Colonic mucosa (tissue), 4 donors: ENCODE data around the gene CD300A. TPM values are rescaled to one million over a fixed set of nuclear protein-coding genes. Genes with fewer than 3 reads are reported as not detected.

ENCODE experiments used
- DNase-seq: peaks from one replicate; pipeline ENCODE4 v3.0.0-alpha.2; 2020
- H3K27ac ChIP-seq: fragments of 200-600 bp; one replicate; pipeline ENCODE4 v1.8.0; 2021
- H3K27me3 ChIP-seq: fragments of 200-600 bp; one replicate; pipeline ENCODE4 v1.8.0; 2021
- H3K36me3 ChIP-seq: fragments of 200-600 bp; one replicate; pipeline ENCODE4 v1.8.0; 2021
- H3K4me1 ChIP-seq: fragments of 200-600 bp; one replicate; pipeline ENCODE4 v1.8.0; 2021; ENCODE audit warnings: mild to moderate bottlenecking
- H3K4me3 ChIP-seq: fragments of 200-600 bp; one replicate; pipeline ENCODE4 v1.8.0; 2021
- H3K9ac ChIP-seq, 2 donors: one replicate each; pipeline ENCODE4 v1.7.0; 2013; ENCODE audit warnings: control low read depth in 2 of 2, low read depth in 2 of 2, low read length in 2 of 2
- H3K9me3 ChIP-seq: fragments of 200-600 bp; one replicate; pipeline ENCODE4 v1.8.0; 2021
- intact Hi-C: fragments of 100-400 bp; cut with DNase I; formaldehyde crosslinking; loops from one replicate; pipeline ENCODE4 v1.14.1; 2022
- total RNA-seq, 2 donors: library from RNA; stranded (reverse); fragmentation: NEBNext Ultra II Directional in 1 of 2; extraction: Animal tissue kit (Norgen Biotek cat#: 25700) in 1 of 2; gene quantifications; one replicate each; pipeline ENCODE4 v1.2.1, GENCODE V29; 2021
- TF ChIP-seq, protein P1 (sequence below): fragments of 200-600 bp; IDR thresholded peaks from one replicate; pipeline ENCODE4 v1.8.0; 2022; ENCODE audit warnings: antibody characterized with exemption, mild to moderate bottlenecking
- donor health status: healthy.
- donor health status: DM: no; HTN: no; CAD: no.
- donor health status: DM: no; HTN: no; CAD: no.

Gene CD300A
- total RNA-seq, 2 donors from 2014 or later, result 3.1 to 5.6 TPM

- no peak overlapping the region for H3K27ac ChIP-seq
- H3K27me3 ChIP-seq, result no peaks in the 10 kb centered on the region
- DNase-seq, result no peak
- H3K4me3 ChIP-seq, result no peak overlapping the region
- no peaks in the 10 kb centered on the region for H3K9me3 ChIP-seq
- peaks cover 18% of the 10 kb centered on the region for H3K4me1 ChIP-seq
- TF ChIP-seq, protein P1, sequence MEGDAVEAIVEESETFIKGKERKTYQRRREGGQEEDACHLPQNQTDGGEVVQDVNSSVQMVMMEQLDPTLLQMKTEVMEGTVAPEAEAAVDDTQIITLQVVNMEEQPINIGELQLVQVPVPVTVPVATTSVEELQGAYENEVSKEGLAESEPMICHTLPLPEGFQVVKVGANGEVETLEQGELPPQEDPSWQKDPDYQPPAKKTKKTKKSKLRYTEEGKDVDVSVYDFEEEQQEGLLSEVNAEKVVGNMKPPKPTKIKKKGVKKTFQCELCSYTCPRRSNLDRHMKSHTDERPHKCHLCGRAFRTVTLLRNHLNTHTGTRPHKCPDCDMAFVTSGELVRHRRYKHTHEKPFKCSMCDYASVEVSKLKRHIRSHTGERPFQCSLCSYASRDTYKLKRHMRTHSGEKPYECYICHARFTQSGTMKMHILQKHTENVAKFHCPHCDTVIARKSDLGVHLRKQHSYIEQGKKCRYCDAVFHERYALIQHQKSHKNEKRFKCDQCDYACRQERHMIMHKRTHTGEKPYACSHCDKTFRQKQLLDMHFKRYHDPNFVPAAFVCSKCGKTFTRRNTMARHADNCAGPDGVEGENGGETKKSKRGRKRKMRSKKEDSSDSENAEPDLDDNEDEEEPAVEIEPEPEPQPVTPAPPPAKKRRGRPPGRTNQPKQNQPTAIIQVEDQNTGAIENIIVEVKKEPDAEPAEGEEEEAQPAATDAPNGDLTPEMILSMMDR, result no peak
- H3K36me3 ChIP-seq, result no peaks in the 10 kb centered on the region
- no peak overlapping the region for H3K9ac ChIP-seq
- intact Hi-C loops, result no loop called here
Observed at GRCh38 chr17:74446551-74447500, 19.6 kb upstream of the CD300A start.

- no peaks in the 10 kb centered on the region for H3K27me3 ChIP-seq
- peaks cover 15% of the 10 kb centered on the region for H3K4me1 ChIP-seq
- H3K36me3 ChIP-seq, result no peaks in the 10 kb centered on the region
- no peak overlapping the region for H3K27ac ChIP-seq
- H3K9me3 ChIP-seq, result no peaks in the 10 kb centered on the region
- no peak overlapping the region for H3K9ac ChIP-seq
- intact Hi-C loops, result no loop called here
- DNase-seq, result no peak
- no peak overlapping the region for H3K4me3 ChIP-seq
- TF ChIP-seq, protein P1, result no peak
Observed at GRCh38 chr17:74447628-74448159, 18.7 kb upstream of the CD300A start.

DNA sequence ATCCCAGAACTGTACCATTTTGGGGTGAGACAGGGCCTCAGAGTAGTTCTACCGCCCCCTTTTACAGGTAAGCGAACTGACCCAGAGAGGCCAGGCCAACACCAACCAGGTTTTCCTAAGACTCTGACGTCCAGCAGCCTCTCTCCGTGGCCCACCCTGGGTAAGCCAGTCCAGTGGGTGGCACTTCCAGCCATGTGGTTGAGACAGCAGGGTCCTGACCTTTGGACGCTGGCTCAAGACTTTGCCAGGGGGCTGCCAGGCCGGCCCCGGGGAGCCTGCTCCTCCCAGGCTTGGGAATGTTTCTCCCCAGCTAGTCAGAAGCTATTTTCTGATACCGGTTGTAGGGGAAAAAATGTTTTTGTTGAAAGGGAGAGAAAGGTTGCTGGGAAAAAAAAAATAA, 17.7 kb upstream of the CD300A start:
- DNase-seq, result no peak
- intact Hi-C loops, result no loop called here
- H3K4me3 ChIP-seq, result no peak overlapping the region
- H3K36me3 ChIP-seq, result no peaks in the 10 kb centered on the region
- no peak overlapping the region for H3K9ac ChIP-seq
- H3K9me3 ChIP-seq, result no peaks in the 10 kb centered on the region
- H3K27ac ChIP-seq, result no peak overlapping the region
- no peaks in the 10 kb centered on the region for H3K27me3 ChIP-seq
- TF ChIP-seq, protein P1, result no peak
- peaks cover 13% of the 10 kb centered on the region for H3K4me1 ChIP-seq

DNA sequence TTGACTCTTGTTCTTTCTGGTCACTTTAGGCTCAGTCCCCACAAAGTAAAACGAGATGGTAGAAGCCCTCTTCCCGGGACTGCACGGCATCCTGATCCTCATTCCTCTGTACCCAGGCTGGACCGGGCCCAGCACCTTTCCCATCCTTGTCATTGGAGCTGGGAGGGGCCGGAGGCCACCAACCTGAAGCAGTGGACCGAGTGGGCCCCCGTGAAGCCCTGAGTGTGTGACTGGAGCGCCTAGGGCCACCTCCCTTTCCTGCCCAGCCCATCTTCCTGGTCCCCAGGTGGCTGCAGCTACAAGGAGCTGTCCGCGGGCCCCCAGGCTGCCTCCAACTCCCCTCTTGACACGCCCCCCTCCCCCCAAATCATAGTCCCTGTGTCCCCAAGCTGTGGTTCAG, 17.1 kb upstream of the CD300A start:
- Histone ChIP-seq H3K4me1 (peaks cover 9% of the 10 kb centered on the region), H3K36me3 (no peaks in the 10 kb centered on the region), H3K4me3 (no peak overlapping the region), H3K9ac (no peak overlapping the region), H3K9me3 (no peaks in the 10 kb centered on the region), H3K27ac (no peak overlapping the region), H3K27me3 (no peaks in the 10 kb centered on the region)
- TF ChIP-seq, protein P1, result no peak
- DNase-seq, result no peak
- intact Hi-C loops, result no loop called here

- Histone ChIP-seq H3K4me3 (no peak overlapping the region), H3K27me3 (no peaks in the 10 kb centered on the region), H3K36me3 (no peaks in the 10 kb centered on the region), H3K9me3 (no peaks in the 10 kb centered on the region), H3K9ac (no peak overlapping the region), H3K4me1 (peaks cover 11% of the 10 kb centered on the region), H3K27ac (no peak overlapping the region)
- TF ChIP-seq, protein P1, result no peak
- DNase-seq, result no peak
- intact Hi-C loops, result no loop called here
Observed at GRCh38 chr17:74449773-74450172, 16.7 kb upstream of the CD300A start.
